ENCODE data around the gene CD46.

CD46 gene

DNA sequence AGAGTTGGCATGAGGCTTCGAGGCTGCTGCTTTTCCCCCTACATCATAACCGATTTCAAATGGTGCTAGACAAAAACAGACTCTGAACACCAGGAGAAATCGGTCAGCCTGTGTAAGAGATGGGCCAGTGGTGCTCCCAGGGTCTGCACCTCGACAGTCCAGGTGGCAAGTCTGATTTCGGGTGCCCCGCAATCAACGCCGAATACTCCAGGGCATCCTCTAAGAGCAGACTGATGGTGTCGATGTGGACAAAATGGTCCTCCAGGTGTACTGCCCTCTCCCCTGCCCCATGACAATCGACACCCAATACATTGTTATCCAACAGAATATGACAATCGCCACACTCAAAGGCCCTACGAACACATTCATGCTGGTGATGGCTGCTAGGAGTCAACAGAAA is 50.0 kb downstream of the CD46 start:
- H3K27me3 Mint-ChIP-seq, result no peaks in the 10 kb centered on the region
- H3K4me1 Mint-ChIP-seq, result peaks cover 53% of the 10 kb centered on the region
- peaks cover 8% of the 10 kb centered on the region for H3K36me3 Mint-ChIP-seq
- H3K9me3 Mint-ChIP-seq, result no peaks in the 10 kb centered on the region
- H3K27ac Mint-ChIP-seq, result peak overlapping the region; percentile 71
- H3K4me3 Mint-ChIP-seq, result no peak overlapping the region

DNA sequence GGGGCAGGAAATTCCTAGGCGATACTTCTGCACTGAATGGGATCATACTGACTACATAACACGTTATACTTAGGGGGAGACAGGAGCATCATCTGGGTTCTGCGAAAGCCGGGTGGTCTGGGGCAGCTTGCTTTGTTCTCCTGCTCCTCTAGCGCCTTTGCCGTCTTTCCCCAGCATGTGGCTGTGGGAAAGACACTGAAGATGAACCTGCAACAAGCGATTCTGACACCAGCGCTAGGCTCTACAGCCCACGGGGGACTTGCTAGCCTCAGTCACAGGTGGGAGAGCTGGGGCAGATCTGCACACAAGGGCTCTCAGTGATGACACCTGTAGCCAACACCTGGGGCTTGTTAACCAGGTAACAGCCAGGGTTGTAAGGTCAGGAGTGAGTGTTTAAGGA is 51.8 kb downstream of the CD46 start:
- Mint-ChIP-seq H3K27me3 (no peaks in the 10 kb centered on the region), H3K27ac (peak overlapping the region; percentile 86), H3K4me1 (peaks cover 53% of the 10 kb centered on the region), H3K36me3 (peaks cover 11% of the 10 kb centered on the region), H3K9me3 (no peaks in the 10 kb centered on the region), H3K4me3 (no peak overlapping the region)

DNA sequence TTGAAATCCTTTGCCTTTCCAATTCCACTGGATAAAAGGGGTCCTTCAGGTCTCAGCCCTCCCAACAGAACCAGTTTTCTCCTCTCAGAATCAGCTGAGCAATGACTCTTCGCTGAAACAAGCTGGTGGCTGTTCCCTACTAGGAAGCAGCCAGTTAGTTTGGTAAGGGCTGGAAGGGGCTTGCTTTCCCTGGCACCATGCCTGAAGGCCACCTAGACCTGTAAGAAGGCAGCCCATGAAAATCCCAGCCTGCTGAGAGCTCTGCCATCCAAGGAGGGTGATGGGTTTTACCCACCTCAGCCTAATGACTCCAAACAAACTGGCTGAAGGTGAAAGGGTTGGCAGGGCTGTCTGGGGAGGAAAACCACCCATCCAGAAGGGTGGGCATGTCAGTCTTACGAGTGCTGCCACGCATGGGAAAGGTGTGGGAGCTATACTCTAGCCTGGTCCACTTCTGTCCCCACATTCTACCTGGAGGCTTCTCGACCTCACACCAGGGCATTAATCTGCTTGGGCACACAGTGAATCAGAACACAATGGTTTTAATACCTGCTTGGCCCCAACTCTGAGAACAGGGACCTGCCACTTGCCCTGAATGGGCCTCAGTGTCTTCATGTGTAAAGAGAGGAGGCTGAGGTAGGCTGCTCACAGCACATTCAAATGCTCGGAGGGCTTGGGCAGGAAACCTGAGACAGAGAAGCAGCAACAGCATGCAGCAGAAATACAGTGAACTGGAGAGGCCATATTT is 53.0 kb downstream of the CD46 start:
- H3K4me1 Mint-ChIP-seq, result peaks cover 53% of the 10 kb centered on the region
- peak overlapping the region; percentile 23 for H3K27ac Mint-ChIP-seq
- H3K4me3 Mint-ChIP-seq, result no peak overlapping the region
- H3K9me3 Mint-ChIP-seq, result no peaks in the 10 kb centered on the region
- H3K36me3 Mint-ChIP-seq, result peaks cover 14% of the 10 kb centered on the region
- no peaks in the 10 kb centered on the region for H3K27me3 Mint-ChIP-seq

DNA sequence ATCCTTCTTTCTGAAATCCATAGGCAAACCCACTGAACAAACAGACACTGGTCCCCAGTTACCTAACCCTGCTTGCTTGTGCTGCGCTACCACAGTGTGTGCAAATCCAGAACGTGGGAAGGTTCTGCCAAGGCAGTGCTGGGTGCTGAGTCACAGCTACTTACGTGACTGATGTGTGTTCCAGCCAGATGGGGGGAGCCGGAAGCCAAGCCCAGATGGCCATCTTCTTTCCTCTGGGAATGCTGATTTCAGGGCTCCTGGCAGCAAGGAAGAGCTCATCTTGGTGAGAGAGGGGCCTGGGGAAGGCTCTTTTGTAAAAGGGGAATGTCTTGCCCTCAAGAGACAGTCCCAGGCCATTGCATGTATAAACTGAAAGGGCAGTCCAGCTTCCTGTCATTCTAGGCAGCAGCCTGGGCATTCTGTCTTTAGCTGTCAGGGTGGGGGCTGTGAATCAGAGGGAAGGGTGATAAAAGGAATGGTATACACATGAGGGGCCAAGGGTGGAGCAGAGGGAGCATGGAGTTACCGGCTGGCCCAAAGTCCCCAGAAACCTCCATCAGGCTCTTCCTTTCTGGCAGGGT is 54.1 kb downstream of the CD46 start:
- Mint-ChIP-seq H3K4me3 (no peak overlapping the region), H3K36me3 (peaks cover 14% of the 10 kb centered on the region), H3K4me1 (peaks cover 59% of the 10 kb centered on the region), H3K27me3 (no peaks in the 10 kb centered on the region), H3K27ac (peak overlapping the region; percentile 59), H3K9me3 (no peaks in the 10 kb centered on the region)

- Mint-ChIP-seq H3K36me3 (peaks cover 12% of the 10 kb centered on the region), H3K4me3 (no peak overlapping the region), H3K27me3 (no peaks in the 10 kb centered on the region), H3K9me3 (no peaks in the 10 kb centered on the region), H3K4me1 (peaks cover 65% of the 10 kb centered on the region), H3K27ac (peak overlapping the region; percentile 67)
Measured at GRCh38 chr1:207806531-207807325, 54.9 kb downstream of the CD46 start.

DNA sequence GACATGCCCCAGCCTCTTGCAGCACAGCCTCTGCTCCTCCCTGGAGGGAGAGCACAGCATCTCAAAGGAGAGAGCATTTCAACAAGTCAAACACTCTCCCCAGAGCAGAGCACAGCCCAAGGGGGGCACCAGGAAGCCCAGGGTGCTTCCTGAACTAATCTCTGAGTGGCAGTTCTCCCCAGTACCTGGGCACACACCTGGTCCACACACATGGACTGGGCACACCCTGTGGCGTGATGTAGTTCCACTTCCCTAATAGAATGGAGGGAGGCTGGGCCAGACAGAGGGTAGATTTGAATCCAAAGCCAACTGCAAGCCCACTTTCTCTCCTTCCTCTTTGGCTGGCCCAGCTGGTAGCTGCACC is 55.5 kb downstream of the CD46 start:
- no peaks in the 10 kb centered on the region for H3K9me3 Mint-ChIP-seq
- peak overlapping the region; percentile 67 for H3K27ac Mint-ChIP-seq
- H3K4me3 Mint-ChIP-seq, result no peak overlapping the region
- H3K36me3 Mint-ChIP-seq, result peaks cover 12% of the 10 kb centered on the region
- no peaks in the 10 kb centered on the region for H3K27me3 Mint-ChIP-seq
- H3K4me1 Mint-ChIP-seq, result peaks cover 70% of the 10 kb centered on the region

DNA sequence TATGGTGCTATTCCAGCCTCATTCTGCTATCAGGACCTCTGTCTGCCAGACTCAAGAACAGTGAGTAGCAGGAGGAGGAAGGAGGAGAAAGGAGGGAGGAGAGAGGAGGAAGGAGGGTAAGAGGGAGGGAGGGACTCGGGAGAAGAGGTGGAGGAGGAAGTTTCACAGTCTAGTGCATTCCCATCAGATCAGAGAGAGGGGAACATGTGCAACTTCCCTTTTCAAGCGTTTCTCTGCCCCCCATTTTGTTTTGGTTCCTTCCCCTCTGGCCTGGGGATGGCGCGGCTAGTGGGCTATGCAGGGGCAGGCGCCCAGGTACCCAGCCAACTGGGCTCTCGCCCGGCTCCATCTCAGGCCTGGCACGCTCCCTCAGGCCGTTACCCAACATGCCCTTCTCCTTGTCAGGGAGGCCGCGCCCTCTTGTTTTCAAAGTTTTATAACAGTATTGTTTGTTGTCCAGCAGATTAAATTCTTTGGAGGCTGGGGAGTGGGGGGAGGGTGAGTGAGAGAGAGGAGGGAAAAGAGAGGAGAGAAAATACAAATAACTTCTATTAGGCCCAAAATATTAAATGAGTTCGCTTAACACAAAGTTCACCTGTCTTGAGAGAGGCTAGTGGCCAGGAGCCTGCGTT is 56.0 kb downstream of the CD46 start:
- Mint-ChIP-seq H3K36me3 (peaks cover 11% of the 10 kb centered on the region), H3K4me3 (no peak overlapping the region), H3K4me1 (peaks cover 72% of the 10 kb centered on the region), H3K27me3 (no peaks in the 10 kb centered on the region), H3K9me3 (no peaks in the 10 kb centered on the region), H3K27ac (peak overlapping the region; percentile 86)

DNA sequence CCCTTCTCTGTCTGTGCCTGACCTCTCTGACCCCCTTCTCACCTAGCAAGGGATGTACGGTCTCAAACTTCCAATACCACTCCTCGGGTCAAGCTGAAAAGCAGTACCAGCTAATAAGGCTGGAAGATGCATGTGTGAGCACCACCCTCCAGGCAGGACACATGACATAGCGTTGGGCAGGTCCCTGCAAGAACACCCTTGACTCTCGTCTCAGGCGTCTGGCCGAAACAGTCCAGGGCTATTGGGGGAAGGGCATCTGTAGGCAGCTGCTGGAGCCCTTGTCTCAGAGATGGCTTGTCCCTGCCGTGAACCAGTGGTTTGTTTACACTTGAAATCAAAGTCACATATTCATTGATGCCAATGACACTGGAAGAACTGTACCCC is 56.5 kb downstream of the CD46 start:
- H3K27me3 Mint-ChIP-seq, result no peaks in the 10 kb centered on the region
- H3K4me3 Mint-ChIP-seq, result no peak overlapping the region
- peaks cover 73% of the 10 kb centered on the region for H3K4me1 Mint-ChIP-seq
- peaks cover 7% of the 10 kb centered on the region for H3K36me3 Mint-ChIP-seq
- no peaks in the 10 kb centered on the region for H3K9me3 Mint-ChIP-seq
- H3K27ac Mint-ChIP-seq, result peak overlapping the region; percentile 86

DNA sequence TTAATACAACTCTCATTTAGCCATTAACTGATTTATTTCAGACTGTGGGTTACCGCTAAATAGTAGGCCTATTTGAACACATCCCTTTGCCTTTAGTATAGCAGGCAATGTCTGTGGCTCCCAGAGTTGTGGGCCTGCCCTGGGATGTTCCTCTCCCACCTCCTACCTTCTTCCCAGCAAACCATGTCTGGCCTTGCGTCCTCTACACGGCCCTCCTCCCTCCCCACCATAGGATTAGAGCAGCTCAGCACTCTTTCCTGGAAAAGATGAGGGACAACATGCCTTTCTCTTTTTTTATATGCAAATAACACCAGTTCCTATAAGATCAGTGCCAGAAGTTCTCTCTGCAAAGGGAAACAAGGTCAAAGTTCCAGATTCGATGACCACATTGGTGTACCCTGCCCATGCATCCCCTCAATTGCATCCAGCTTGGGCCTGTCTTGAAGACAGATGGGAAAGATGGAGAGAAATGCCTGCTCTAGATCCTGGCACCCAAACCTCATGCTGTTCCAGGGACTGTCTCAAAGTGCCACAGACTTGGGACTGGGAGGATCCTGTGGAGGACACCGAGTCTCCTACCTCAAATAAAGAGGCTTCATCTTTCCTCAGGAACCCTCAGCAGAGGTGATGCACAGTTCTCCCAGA is 57.2 kb downstream of the CD46 start:
- H3K27me3 Mint-ChIP-seq, result no peaks in the 10 kb centered on the region
- no peaks in the 10 kb centered on the region for H3K9me3 Mint-ChIP-seq
- peaks cover 80% of the 10 kb centered on the region for H3K4me1 Mint-ChIP-seq
- no peak overlapping the region for H3K4me3 Mint-ChIP-seq
- H3K27ac Mint-ChIP-seq, result peak overlapping the region; percentile 19
- peaks cover 7% of the 10 kb centered on the region for H3K36me3 Mint-ChIP-seq

- no peak overlapping the region for H3K4me3 Mint-ChIP-seq
- H3K27me3 Mint-ChIP-seq, result no peaks in the 10 kb centered on the region
- no peaks in the 10 kb centered on the region for H3K9me3 Mint-ChIP-seq
- H3K36me3 Mint-ChIP-seq, result peaks cover 9% of the 10 kb centered on the region
- H3K27ac Mint-ChIP-seq, result peak overlapping the region; percentile 88
- peaks cover 92% of the 10 kb centered on the region for H3K4me1 Mint-ChIP-seq
Measured at GRCh38 chr1:207810173-207810572, 58.3 kb downstream of the CD46 start.

DNA sequence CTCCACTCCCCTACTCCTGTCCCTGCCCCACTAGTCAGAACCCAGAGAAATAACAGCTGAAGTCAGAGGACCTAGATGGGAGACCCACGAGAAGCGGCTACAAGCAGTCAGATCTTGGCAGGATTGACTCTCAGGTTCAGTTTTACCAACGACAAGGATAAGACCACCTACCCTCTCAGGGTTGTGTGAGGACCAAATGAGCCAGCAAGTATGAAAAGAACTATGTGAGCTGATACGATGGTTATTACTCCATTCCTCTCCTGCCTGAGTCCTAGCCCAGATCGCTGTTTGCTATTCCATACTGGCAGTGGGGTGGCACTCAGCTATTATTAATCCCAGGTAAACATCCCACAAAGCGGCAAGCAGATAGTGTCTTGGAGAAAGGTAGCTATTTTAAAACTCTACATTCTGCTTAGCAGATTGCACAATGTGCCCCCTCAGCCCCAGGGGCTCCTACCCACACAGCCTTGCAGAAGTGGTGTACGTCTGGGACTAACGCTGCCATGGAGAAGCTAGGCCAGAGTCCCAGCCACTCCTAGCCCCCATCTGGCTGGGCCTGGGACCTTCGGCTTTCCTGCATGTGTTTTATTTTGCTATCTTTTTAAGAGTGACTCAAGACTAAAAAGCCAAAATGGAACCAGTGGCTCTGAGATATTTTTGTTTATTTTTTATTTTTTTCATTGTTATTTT is 58.9 kb downstream of the CD46 start:
- Mint-ChIP-seq H3K36me3 (peaks cover 12% of the 10 kb centered on the region), H3K4me1 (peaks cover 95% of the 10 kb centered on the region), H3K4me3 (no peak overlapping the region), H3K27me3 (no peaks in the 10 kb centered on the region), H3K9me3 (no peaks in the 10 kb centered on the region), H3K27ac (peak overlapping the region; percentile 88)

GRCh38 chr1:207811319-207811718 is 59.5 kb downstream of the CD46 start:
- Mint-ChIP-seq H3K4me1 (peaks cover 95% of the 10 kb centered on the region), H3K4me3 (no peak overlapping the region), H3K27me3 (no peaks in the 10 kb centered on the region), H3K36me3 (peaks cover 12% of the 10 kb centered on the region), H3K27ac (peak overlapping the region; percentile 87), H3K9me3 (no peaks in the 10 kb centered on the region)

DNA sequence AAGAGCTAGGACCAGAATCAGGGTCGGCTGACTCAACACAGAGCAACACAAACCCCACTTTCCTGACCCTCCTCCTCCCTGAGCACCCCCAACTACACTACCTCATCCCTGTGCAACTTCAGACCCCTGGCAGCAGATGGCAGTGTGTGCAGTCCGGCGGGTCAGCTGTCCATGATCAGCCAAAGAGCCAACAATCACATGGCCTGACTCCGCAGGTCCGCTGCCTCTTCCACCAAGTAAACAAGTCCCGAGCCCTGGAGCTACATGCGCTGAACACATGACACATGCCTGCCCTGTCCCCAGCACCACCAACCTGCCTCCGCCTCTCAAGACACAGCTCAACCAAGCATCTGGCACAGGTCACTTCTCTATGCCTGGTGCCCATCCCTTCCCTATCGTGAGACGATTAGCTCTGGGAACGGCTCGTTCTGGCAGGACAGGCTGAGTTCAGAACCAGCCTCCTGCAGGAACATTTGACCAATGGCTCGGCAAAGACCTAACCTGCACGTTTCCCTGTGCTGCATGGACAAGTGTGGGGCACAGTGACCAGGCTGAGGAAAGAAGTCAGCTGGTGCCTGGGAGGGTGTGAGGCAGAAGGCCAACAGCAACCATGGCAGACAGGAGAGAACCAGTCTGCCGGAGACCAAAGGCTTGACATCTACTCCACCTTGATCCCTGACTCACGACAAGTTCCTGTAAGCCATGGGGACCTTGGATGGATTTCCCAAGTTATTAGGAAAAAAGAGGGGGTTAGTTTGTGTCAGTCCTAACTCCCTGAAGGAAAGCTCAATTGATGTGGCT is 60.3 kb downstream of the CD46 start:
- no peaks in the 10 kb centered on the region for H3K9me3 Mint-ChIP-seq
- no peaks in the 10 kb centered on the region for H3K27me3 Mint-ChIP-seq
- H3K4me3 Mint-ChIP-seq, result no peak overlapping the region
- H3K4me1 Mint-ChIP-seq, result peaks cover 95% of the 10 kb centered on the region
- peaks cover 12% of the 10 kb centered on the region for H3K36me3 Mint-ChIP-seq
- H3K27ac Mint-ChIP-seq, result peak overlapping the region; percentile 87

GRCh38 chr1:207812778-207813511 is 61.1 kb downstream of the CD46 start:
- H3K36me3 Mint-ChIP-seq, result peaks cover 12% of the 10 kb centered on the region
- H3K4me3 Mint-ChIP-seq, result no peak overlapping the region
- H3K9me3 Mint-ChIP-seq, result no peaks in the 10 kb centered on the region
- H3K27ac Mint-ChIP-seq, result peak overlapping the region; percentile 90
- H3K4me1 Mint-ChIP-seq, result peaks cover 95% of the 10 kb centered on the region
- no peaks in the 10 kb centered on the region for H3K27me3 Mint-ChIP-seq

All from activated naive CD4-positive, alpha-beta T cell treated with anti-CD3 and anti-CD28 coated beads, Interleukin-2, amount 50 U/mL, for 24 hours (primary cell).